ENCODE measurements around the gene FAM120A.

Gene FAM120A

DNA sequence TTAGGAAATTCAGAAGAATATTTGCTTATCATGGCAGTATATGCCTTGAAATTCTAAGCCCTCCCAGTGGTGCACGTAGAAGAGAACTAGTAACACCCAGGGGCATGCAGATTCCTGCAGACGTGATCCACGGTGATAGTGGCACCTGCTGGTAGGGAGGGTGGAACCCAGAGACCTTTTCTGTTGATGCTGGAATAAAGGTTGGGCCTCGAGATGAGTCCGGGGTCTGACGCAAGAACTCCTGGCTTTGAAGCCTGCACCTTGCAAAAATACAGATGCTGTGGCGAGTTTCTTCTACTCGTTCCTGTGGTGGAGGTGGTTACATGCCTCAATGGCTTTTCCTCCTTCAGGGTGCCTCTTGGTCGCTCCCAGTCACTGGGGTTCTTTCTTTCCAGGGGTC lies 85.4 kb downstream of the FAM120A start:
- Histone ChIP-seq H3K9me3 (ENCODE audit: control insufficient read depth, low read length) (no peaks in the 10 kb centered on the region), H3K36me3 (ENCODE audit: control insufficient read depth, insufficient read depth, low read length) (peaks cover 42% of the 10 kb centered on the region)

DNA sequence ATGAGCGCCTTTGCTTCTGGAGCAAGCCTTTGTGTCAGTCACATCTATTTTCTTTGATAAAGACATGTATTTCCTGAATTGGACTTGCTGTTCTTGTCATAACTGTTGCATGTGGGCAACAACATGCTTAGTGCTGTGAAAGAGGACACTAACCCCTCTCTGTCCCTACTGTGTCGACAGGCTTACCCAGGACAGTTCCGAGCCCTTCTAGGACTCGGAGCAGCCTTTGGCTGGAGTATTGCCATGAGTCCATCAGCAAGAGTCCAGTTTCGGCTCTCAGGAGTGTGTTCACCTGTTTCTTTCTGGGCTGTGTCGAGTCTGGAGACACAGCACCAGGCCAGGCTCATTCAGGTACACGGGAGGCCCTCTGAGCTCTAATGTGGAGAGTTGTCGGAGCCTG lies 88.8 kb downstream of the FAM120A start:
- H3K27me3 ChIP-seq (replicated peaks; ENCODE audit: control insufficient read depth, insufficient read depth, low read length, poor library complexity, severe bottlenecking), result no peaks in the 10 kb centered on the region
- no peaks in the 10 kb centered on the region for H3K4me1 ChIP-seq (ENCODE audit: control insufficient read depth, insufficient read depth, low read length, poor library complexity, severe bottlenecking)
- H3K9me3 ChIP-seq (ENCODE audit: control insufficient read depth, low read length), result no peaks in the 10 kb centered on the region
- H3K36me3 ChIP-seq (ENCODE audit: control insufficient read depth, insufficient read depth, low read length), result peaks cover 38% of the 10 kb centered on the region
- no peak overlapping the region for H3K4me3 ChIP-seq (ENCODE audit: insufficient read depth, low read depth, low read length, poor library complexity, severe bottlenecking)
- DNase-seq, result no peak
- no peak overlapping the region for H3K27ac ChIP-seq (ENCODE audit: insufficient read depth, low read length, poor library complexity, severe bottlenecking)

More for the DNA sequence above, 85.4 kb downstream of the FAM120A start:
- H3K4me1 ChIP-seq (ENCODE audit: control insufficient read depth, insufficient read depth, low read length, poor library complexity, severe bottlenecking), result no peaks in the 10 kb centered on the region
- H3K27me3 ChIP-seq (replicated peaks; ENCODE audit: control insufficient read depth, insufficient read depth, low read length, poor library complexity, severe bottlenecking), result no peaks in the 10 kb centered on the region
- no peak overlapping the region for H3K4me3 ChIP-seq (ENCODE audit: insufficient read depth, low read depth, low read length, poor library complexity, severe bottlenecking)
- H3K27ac ChIP-seq (ENCODE audit: insufficient read depth, low read length, poor library complexity, severe bottlenecking), result no peak overlapping the region
- DNase-seq, result no peak

DNA sequence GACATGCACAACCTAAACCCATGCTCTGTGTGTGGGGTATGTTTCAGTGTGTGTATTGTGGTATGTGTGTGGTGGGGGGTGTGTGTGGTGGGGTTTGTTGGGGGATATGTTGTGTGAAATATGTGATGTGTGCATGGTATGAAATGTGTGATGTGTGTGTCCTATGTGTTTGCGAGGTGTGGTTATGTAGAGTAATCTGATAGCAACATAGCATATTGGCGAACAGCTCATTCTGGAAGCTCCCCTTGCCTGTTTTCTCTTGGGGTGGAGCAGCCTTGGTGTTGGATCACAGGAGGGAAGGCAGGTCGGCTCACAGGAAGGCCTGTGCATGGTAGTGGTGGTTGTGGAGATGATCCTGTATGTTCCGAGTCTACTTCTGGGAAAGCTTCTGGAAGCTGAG lies 89.5 kb downstream of the FAM120A start:
- Histone ChIP-seq H3K9me3 (ENCODE audit: control insufficient read depth, low read length) (no peaks in the 10 kb centered on the region), H3K4me1 (ENCODE audit: control insufficient read depth, insufficient read depth, low read length, poor library complexity, severe bottlenecking) (no peaks in the 10 kb centered on the region), H3K4me3 (ENCODE audit: insufficient read depth, low read depth, low read length, poor library complexity, severe bottlenecking) (no peak overlapping the region), H3K27ac (ENCODE audit: insufficient read depth, low read length, poor library complexity, severe bottlenecking) (no peak overlapping the region), H3K36me3 (ENCODE audit: control insufficient read depth, insufficient read depth, low read length) (peaks cover 40% of the 10 kb centered on the region), H3K27me3 (replicated peaks; ENCODE audit: control insufficient read depth, insufficient read depth, low read length, poor library complexity, severe bottlenecking) (no peaks in the 10 kb centered on the region)
- DNase-seq, result no peak

DNA sequence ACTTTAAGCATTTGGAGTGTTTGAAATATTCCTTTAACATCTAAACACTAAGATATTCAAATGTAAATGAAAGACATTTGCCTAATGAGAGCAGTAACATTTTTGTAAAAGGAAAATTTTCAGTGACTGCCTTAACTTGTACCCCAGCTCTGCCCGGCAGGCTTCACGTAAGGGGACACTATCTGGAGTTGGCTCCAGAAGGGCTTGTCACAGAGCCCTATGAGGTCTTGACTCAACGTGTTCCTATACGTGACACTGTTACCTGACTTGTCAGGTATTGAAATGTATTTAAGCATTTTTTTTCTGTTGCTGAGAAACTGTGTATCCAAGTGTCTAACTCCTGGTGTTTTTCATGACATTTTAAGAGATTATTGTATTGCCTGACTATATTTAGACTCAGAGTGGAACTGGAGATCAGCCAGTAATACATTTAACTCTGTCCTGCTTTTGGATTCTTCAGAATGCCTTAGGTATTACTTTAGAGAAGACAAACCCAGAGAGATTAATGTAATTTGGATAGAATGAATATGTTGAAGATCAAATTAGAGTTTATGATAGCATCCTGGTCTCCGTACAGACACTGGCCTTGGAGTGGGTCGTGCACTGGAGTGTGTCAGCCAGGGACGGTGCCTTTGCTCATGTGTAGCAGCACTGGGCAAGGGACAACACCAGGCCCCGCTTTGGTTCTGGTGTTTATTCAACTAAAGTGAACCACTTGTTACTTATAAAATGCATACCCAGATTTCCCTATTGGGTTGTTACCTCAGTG lies 90.3 kb downstream of the FAM120A start:
- H3K4me1 ChIP-seq (ENCODE audit: control insufficient read depth, insufficient read depth, low read length, poor library complexity, severe bottlenecking), result no peaks in the 10 kb centered on the region
- no peak overlapping the region for H3K4me3 ChIP-seq (ENCODE audit: insufficient read depth, low read depth, low read length, poor library complexity, severe bottlenecking)
- no peaks in the 10 kb centered on the region for H3K9me3 ChIP-seq (ENCODE audit: control insufficient read depth, low read length)
- no peaks in the 10 kb centered on the region for H3K27me3 ChIP-seq (replicated peaks; ENCODE audit: control insufficient read depth, insufficient read depth, low read length, poor library complexity, severe bottlenecking)
- H3K36me3 ChIP-seq (ENCODE audit: control insufficient read depth, insufficient read depth, low read length), result peaks cover 43% of the 10 kb centered on the region
- no peak overlapping the region for H3K27ac ChIP-seq (ENCODE audit: insufficient read depth, low read length, poor library complexity, severe bottlenecking)
- no peak for DNase-seq

DNA sequence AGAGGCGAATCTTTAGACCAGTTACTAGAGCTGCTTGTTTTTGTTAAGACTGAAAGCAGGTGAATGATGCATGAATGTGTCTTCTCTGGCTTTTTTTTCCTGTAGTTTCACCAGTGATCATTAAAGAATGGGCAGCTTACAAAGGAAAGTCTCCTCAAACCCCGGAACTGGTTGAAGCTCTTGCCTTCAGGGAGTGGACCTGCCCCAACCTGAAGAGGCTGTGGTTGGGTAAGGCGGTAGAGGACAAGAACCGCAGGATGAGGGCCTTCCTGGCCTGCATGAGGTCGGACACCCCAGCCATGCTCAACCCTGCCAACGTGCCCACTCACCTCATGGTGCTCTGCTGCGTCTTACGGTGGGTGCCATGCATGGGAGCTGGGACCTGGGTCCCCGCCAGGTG lies 91.6 kb downstream of the FAM120A start:
- H3K36me3 ChIP-seq (ENCODE audit: control insufficient read depth, insufficient read depth, low read length), result peaks cover 52% of the 10 kb centered on the region
- H3K4me1 ChIP-seq (ENCODE audit: control insufficient read depth, insufficient read depth, low read length, poor library complexity, severe bottlenecking), result no peaks in the 10 kb centered on the region
- no peaks in the 10 kb centered on the region for H3K27me3 ChIP-seq (replicated peaks; ENCODE audit: control insufficient read depth, insufficient read depth, low read length, poor library complexity, severe bottlenecking)
- no peaks in the 10 kb centered on the region for H3K9me3 ChIP-seq (ENCODE audit: control insufficient read depth, low read length)
- no peak overlapping the region for H3K4me3 ChIP-seq (ENCODE audit: insufficient read depth, low read depth, low read length, poor library complexity, severe bottlenecking)
- DNase-seq, result no peak
- no peak overlapping the region for H3K27ac ChIP-seq (ENCODE audit: insufficient read depth, low read length, poor library complexity, severe bottlenecking)

DNA sequence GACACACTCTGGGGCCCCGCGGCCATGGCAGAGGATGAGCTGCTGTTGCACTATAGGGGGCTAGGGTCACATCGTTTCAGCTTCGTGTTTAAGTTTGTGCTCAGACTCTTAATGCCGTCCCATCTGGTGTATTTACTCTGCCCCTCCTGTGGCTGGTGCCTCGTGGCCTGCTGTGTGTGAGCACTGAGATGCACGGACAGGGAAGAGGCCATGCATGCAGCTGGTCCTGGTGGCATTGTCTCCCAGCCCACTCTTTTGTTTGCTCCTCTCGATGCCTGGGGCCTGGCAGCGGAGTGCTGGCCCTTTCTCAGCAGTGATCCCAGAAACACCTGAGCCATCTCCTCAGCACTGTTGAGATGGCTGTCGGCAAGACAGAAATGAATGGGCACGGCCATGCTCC lies 94.9 kb downstream of the FAM120A start:
- Histone ChIP-seq H3K36me3 (ENCODE audit: control insufficient read depth, insufficient read depth, low read length) (peaks cover 57% of the 10 kb centered on the region), H3K27me3 (replicated peaks; ENCODE audit: control insufficient read depth, insufficient read depth, low read length, poor library complexity, severe bottlenecking) (no peaks in the 10 kb centered on the region), H3K4me3 (ENCODE audit: insufficient read depth, low read depth, low read length, poor library complexity, severe bottlenecking) (no peak overlapping the region), H3K27ac (ENCODE audit: insufficient read depth, low read length, poor library complexity, severe bottlenecking) (no peak overlapping the region), H3K4me1 (ENCODE audit: control insufficient read depth, insufficient read depth, low read length, poor library complexity, severe bottlenecking) (no peaks in the 10 kb centered on the region), H3K9me3 (ENCODE audit: control insufficient read depth, low read length) (no peaks in the 10 kb centered on the region)
- DNase-seq, result no peak

DNA sequence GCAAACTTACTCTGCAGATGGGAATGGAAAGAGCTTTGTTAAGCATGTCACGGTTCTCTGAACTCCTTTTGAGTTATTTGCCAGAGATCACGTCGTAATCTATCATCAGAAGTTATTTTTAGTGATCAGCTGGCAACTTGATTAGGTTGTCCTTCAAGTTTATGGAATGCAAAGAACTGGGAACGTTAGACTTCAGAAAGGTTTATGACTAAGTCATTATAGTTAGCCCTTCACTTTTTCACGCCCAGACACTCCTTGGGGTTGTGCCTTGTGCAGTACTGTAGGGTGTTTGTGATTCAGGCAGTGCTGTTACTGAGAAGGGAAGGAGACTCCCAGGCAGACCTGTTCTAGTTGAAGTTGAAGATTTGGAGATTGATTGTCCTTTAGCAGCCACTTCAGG lies 98.1 kb downstream of the FAM120A start:
- Histone ChIP-seq H3K36me3 (ENCODE audit: control insufficient read depth, insufficient read depth, low read length) (peaks cover 66% of the 10 kb centered on the region), H3K27me3 (replicated peaks; ENCODE audit: control insufficient read depth, insufficient read depth, low read length, poor library complexity, severe bottlenecking) (no peaks in the 10 kb centered on the region), H3K9me3 (ENCODE audit: control insufficient read depth, low read length) (no peaks in the 10 kb centered on the region), H3K4me3 (ENCODE audit: insufficient read depth, low read depth, low read length, poor library complexity, severe bottlenecking) (no peak overlapping the region), H3K4me1 (ENCODE audit: control insufficient read depth, insufficient read depth, low read length, poor library complexity, severe bottlenecking) (no peaks in the 10 kb centered on the region), H3K27ac (ENCODE audit: insufficient read depth, low read length, poor library complexity, severe bottlenecking) (no peak overlapping the region)
- DNase-seq, result no peak

DNA sequence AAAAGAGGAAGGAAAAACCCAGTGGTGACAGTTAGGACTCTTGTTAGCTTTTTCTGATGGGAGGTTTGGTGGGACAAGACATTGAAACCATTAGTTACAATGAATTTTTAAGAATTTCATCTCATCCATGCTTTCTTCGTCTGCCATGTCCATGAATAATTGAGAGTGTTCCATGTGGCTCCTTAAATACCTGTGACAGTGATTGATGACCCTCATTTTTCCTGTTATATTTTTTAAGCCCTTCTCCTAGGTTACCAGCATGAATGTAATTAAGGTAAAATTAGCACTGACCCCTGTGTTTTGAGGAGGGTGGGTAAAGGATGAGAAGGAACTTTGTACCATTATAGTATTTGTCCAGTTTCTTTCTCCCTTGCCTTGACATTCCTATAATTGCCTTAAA lies 101.4 kb downstream of the FAM120A start:
- Histone ChIP-seq H3K4me3 (ENCODE audit: insufficient read depth, low read depth, low read length, poor library complexity, severe bottlenecking) (no peak overlapping the region), H3K27ac (ENCODE audit: insufficient read depth, low read length, poor library complexity, severe bottlenecking) (no peak overlapping the region), H3K4me1 (ENCODE audit: control insufficient read depth, insufficient read depth, low read length, poor library complexity, severe bottlenecking) (no peaks in the 10 kb centered on the region), H3K36me3 (ENCODE audit: control insufficient read depth, insufficient read depth, low read length) (peaks cover 62% of the 10 kb centered on the region), H3K9me3 (ENCODE audit: control insufficient read depth, low read length) (no peaks in the 10 kb centered on the region), H3K27me3 (replicated peaks; ENCODE audit: control insufficient read depth, insufficient read depth, low read length, poor library complexity, severe bottlenecking) (no peaks in the 10 kb centered on the region)
- DNase-seq, result no peak

DNA sequence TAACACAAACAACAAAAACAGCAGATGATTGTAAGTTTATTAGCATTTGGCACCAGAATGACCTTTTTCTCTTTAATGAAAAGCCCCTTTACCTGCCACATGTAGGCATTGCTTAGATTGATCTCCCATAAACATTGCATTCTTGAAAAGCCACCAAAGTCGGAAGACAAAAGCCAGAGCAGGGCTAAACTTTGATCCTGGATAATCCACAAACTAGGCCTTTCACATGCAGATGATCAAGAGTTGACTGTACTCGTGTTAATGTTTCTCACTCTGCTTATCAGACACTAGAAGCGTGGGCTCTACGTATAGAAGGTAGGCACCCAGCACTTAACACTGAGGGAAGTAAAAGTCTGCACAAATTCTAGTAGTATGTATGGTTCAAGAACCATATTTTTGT lies 103.9 kb downstream of the FAM120A start:
- DNase-seq, result no peak
- H3K36me3 ChIP-seq (ENCODE audit: control insufficient read depth, insufficient read depth, low read length), result peaks cover 66% of the 10 kb centered on the region
- no peaks in the 10 kb centered on the region for H3K4me1 ChIP-seq (ENCODE audit: control insufficient read depth, insufficient read depth, low read length, poor library complexity, severe bottlenecking)
- H3K27ac ChIP-seq (ENCODE audit: insufficient read depth, low read length, poor library complexity, severe bottlenecking), result no peak overlapping the region
- no peak overlapping the region for H3K4me3 ChIP-seq (ENCODE audit: insufficient read depth, low read depth, low read length, poor library complexity, severe bottlenecking)
- no peaks in the 10 kb centered on the region for H3K9me3 ChIP-seq (ENCODE audit: control insufficient read depth, low read length)
- no peaks in the 10 kb centered on the region for H3K27me3 ChIP-seq (replicated peaks; ENCODE audit: control insufficient read depth, insufficient read depth, low read length, poor library complexity, severe bottlenecking)

DNA sequence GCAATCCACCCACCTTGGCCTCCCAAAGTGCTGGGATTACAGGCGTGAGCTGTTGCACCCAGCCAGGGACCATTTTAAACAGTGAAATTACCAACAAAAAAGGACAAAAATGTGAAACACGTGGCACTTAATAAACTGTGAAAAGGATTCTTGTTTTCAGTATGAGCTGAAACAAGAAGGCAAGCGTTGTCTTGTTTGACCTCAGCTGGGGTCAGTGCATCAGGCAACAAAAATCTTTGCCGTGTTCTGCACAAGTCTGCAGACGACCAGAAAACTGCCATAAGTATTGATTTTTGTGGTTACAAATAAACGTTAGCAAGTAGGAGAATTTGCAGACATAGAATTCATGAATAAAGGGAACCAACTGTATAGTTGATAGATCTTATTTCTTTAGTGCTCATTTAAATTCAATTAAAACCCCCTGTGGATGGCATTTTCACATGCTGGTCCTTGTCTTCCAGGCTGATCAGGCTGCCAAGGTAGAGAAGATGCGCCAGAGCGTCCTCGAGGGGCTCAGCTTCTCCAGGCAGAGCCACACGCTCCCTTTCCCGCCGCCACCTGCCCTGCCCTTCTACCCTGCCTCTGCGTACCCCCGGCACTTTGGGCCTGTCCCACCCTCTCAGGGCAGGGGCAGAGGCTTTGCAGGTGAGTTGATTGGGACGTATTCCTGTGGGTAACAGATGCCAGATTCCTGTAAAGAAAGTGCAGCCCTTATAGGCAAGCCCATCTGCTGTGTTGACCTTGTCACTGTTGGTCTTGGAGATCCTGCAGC lies 106.1 kb downstream of the FAM120A start:
- Histone ChIP-seq H3K36me3 (ENCODE audit: control insufficient read depth, insufficient read depth, low read length) (peaks cover 67% of the 10 kb centered on the region), H3K4me3 (ENCODE audit: insufficient read depth, low read depth, low read length, poor library complexity, severe bottlenecking) (no peak overlapping the region), H3K9me3 (ENCODE audit: control insufficient read depth, low read length) (no peaks in the 10 kb centered on the region), H3K4me1 (ENCODE audit: control insufficient read depth, insufficient read depth, low read length, poor library complexity, severe bottlenecking) (no peaks in the 10 kb centered on the region), H3K27me3 (replicated peaks; ENCODE audit: control insufficient read depth, insufficient read depth, low read length, poor library complexity, severe bottlenecking) (no peaks in the 10 kb centered on the region), H3K27ac (ENCODE audit: insufficient read depth, low read length, poor library complexity, severe bottlenecking) (no peak overlapping the region)
- DNase-seq, result no peak
